Fibroblast of mammary gland (primary cell): ENCODE measurements around the gene RPL32.

ENCODE experiments used
- DNase-seq: peaks from one replicate; pipeline ENCODE4 v3.0.0-alpha.2; 2010; ENCODE audit warnings: low read depth
- H3K4me3 ChIP-seq: 2 replicates; pipeline ENCODE4 v1.5.1; 2011; ENCODE audit warnings: low read depth, mild to moderate bottlenecking, low read length, moderate library complexity; ENCODE audit not compliant: control insufficient read depth
- CTCF ChIP-seq: conservative IDR thresholded peaks from 2 replicates; pipeline ENCODE4 v1.5.1; 2011; ENCODE audit warnings: low read depth, low read length, inconsistent platforms; ENCODE audit not compliant: control insufficient read depth, insufficient read depth

Gene RPL32

GRCh38 chr3:12815078-12815477 is 26.3 kb downstream of the RPL32 start:
- DNase-seq = no peak
- H3K4me3 ChIP-seq = no peak overlapping the region
- TF ChIP-seq CTCF = no peak

- H3K4me3 ChIP-seq = no peak overlapping the region
- DNase-seq = no peak
- no peak for TF ChIP-seq CTCF
Measured at GRCh38 chr3:12813967-12814366, 27.4 kb downstream of the RPL32 start.

- no peak overlapping the region for H3K4me3 ChIP-seq
- no peak for TF ChIP-seq CTCF
- no peak for DNase-seq
Measured at GRCh38 chr3:12812812-12813211, 28.6 kb downstream of the RPL32 start.

GRCh38 chr3:12810961-12811360 is 30.4 kb downstream of the RPL32 start:
- DNase-seq = no peak
- no peak overlapping the region for H3K4me3 ChIP-seq
- TF ChIP-seq CTCF = no peak

GRCh38 chr3:12810013-12810780 is 31.2 kb downstream of the RPL32 start:
- peak; percentile 43 for TF ChIP-seq CTCF
- peak; percentile 84 for DNase-seq

GRCh38 chr3:12809435-12809834 is 31.9 kb downstream of the RPL32 start:
- TF ChIP-seq CTCF = no peak
- peak overlapping the region; percentile 47 for H3K4me3 ChIP-seq
- no peak for DNase-seq

More at GRCh38 chr3:12810013-12810780, 31.2 kb downstream of the RPL32 start:
- H3K4me3 ChIP-seq = peak overlapping the region; percentile 47
